ENCODE data around the gene CCNB3. TPM values are rescaled to one million over a fixed set of nuclear protein-coding genes. Genes with fewer than 3 reads are reported as not detected.
A peak's percentile ranks its signal among the peaks of the same experiment; 100 is the strongest.

Gene CCNB3
- total RNA-seq (2013), result 0.12 TPM
- polyA plus RNA-seq (under 1 TPM in 2 of 3 donors, not detected in 1; 0.08 to 0.21 TPM), polyA minus RNA-seq (0.16 TPM in 1 of 2 replicates, not detected in the other), total RNA-seq (0.08 to 1.5 (median 0.43) reads per million in 11 experiments)

- Histone ChIP-seq H3K9me3 (replicated peaks in 1 of 2; ENCODE audit: control insufficient read depth in 1 of 2, insufficient read depth in 1 of 2, low read length in 2 of 2) (no peaks in the 10 kb centered on the region), H3K4me2 (replicated peaks; ENCODE audit: extremely low read depth, low read length, poor library complexity, severe bottlenecking) (peak within 1 kb of the TSS; percentile 50), H3K4me3 (replicated peaks in 1 of 3; ENCODE audit: low read depth in 2 of 3, low read length in 3 of 3) (peak within 1 kb of the TSS; percentile 21 to 65 (median 33)), H3K27me3 (ENCODE audit: control insufficient read depth in 2 of 2, insufficient read depth in 2 of 2, low read length in 2 of 2) (no peaks in the 10 kb centered on the region), H4K20me1 (ENCODE audit: insufficient read depth, low read length) (no peaks in the 10 kb centered on the region), H3K4me1 (ENCODE audit: control insufficient read depth in 1 of 2, insufficient read depth in 2 of 2, low read length in 2 of 2) (peaks cover 5 to 7% of the 10 kb centered on the region in 2 donors), H3K9ac (ENCODE audit: insufficient read depth, low read length, poor library complexity, severe bottlenecking) (peak within 1 kb of the TSS; percentile 8), H3K27ac (ENCODE audit: low read depth in 1 of 2, low read length in 2 of 2) (peak within 1 kb of the TSS; percentile 25 to 58), H3K79me2 (ENCODE audit: insufficient read depth, low read length) (no peaks in the 10 kb centered on the region), H3K36me3 (replicated peaks in 1 of 2; ENCODE audit: control insufficient read depth in 1 of 2, insufficient read depth in 2 of 2, low read length in 2 of 2) (no peaks in the 10 kb centered on the region), H2AFZ (ENCODE audit: insufficient read depth, low read depth, low read length, poor library complexity, severe bottlenecking) (peak within 1 kb of the TSS; percentile 53)
- Mint-ChIP-seq H3K27me3 (ENCODE audit: low read depth in 3 of 3) (peaks cover 0 to 5% (median 1%) of the 10 kb centered on the region in 3 donors), H3K4me3 (peak within 1 kb of the TSS; percentile 76 to 81), H3K9me3 (peaks cover 0 to 5% (median 0%) of the 10 kb centered on the region in 7 donors), H3K27ac (peak within 1 kb of the TSS; percentile 43 to 93 (median 87)), H3K4me1 (peaks cover 7% of the 10 kb centered on the region), H3K36me3 (no peaks in the 10 kb centered on the region)
- WGBS (ENCODE audit: insufficient coverage), result no CpG with 5 or more reads among the region's 19 CpGs
- peak; percentile 56 to 73 (median 65) for DNase-seq
- TF ChIP-seq CTCF (IDR thresholded peaks at IDR 0.05), result peak; percentile 61
- intact Hi-C loops (cut with micrococcal nuclease), result no loop called here
Measured at GRCh38 chrX:50204364-50204899, at the start of gene CCNB3. TSS of gene CCNB3 (plus strand) at chrX:50204765. CDS start at chrX:50285164, 80,399 bp downstream.

DNA sequence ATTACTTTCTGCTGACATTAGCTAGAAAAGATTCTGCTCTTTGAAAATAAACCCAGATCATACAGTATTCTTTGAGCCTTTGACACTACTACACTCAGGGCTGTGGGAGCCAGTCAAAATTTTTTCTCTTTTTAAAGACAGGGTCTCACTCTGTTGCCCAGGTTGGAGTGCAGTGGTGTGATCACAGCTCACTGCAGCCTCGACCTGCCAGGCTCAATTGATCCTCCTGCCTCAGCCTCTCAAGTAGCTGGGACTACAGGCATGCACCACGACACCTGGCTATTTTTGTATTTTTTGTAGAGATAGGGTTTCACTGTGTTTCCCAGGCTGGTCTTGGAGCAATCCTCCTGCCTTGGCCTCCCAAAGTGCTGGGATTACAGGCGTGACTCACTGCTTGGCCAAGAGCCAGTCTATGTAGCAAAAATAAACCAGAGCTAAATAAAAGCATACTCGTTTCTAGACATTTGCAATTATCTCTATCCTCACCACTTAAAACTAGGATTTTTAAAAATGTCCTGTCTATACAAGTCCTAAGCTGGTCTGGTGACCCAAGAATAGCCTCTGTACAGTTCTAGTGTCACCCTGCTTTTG is 46.9 kb upstream of the CCNB3 start:
- Histone ChIP-seq H4K20me1 (ENCODE audit: insufficient read depth, low read length) (no peaks in the 10 kb centered on the region), H3K9me3 (replicated peaks in 1 of 2; ENCODE audit: control insufficient read depth in 1 of 2, insufficient read depth in 1 of 2, low read length in 2 of 2) (no peaks in the 10 kb centered on the region), H2AFZ (ENCODE audit: insufficient read depth, low read depth, low read length, poor library complexity, severe bottlenecking) (no peak overlapping the region), H3K4me2 (replicated peaks; ENCODE audit: extremely low read depth, low read length, poor library complexity, severe bottlenecking) (no peak overlapping the region), H3K27ac (ENCODE audit: low read depth in 1 of 2, low read length in 2 of 2) (no peak overlapping the region), H3K4me1 (ENCODE audit: control insufficient read depth in 1 of 2, insufficient read depth in 2 of 2, low read length in 2 of 2) (no peaks in the 10 kb centered on the region), H3K79me2 (ENCODE audit: insufficient read depth, low read length) (no peaks in the 10 kb centered on the region), H3K9ac (ENCODE audit: insufficient read depth, low read length, poor library complexity, severe bottlenecking) (no peak overlapping the region), H3K27me3 (ENCODE audit: control insufficient read depth in 2 of 2, insufficient read depth in 2 of 2, low read length in 2 of 2) (no peaks in the 10 kb centered on the region), H3K4me3 (replicated peaks in 1 of 3; ENCODE audit: low read depth in 2 of 3, low read length in 3 of 3) (no peak overlapping the region), H3K36me3 (replicated peaks in 1 of 2; ENCODE audit: control insufficient read depth in 1 of 2, insufficient read depth in 2 of 2, low read length in 2 of 2) (no peaks in the 10 kb centered on the region)
- no peak for TF ChIP-seq CTCF (IDR thresholded peaks at IDR 0.05)
- H3K9me3 Mint-ChIP-seq, result peaks cover 2 to 8% (median 5%) of the 10 kb centered on the region in 7 donors
- WGBS (ENCODE audit: insufficient coverage), result 80% methylated on average over 1 of the region's 4 CpGs
- H3K27me3 Mint-ChIP-seq (ENCODE audit: low read depth in 3 of 3), result peaks cover 0 to 3% (median 1%) of the 10 kb centered on the region in 3 donors
- H3K4me3 Mint-ChIP-seq, result no peak overlapping the region
- no peaks in the 10 kb centered on the region for H3K36me3 Mint-ChIP-seq
- no peaks in the 10 kb centered on the region for H3K4me1 Mint-ChIP-seq
- intact Hi-C loops (cut with micrococcal nuclease), result no loop called here
- no peak overlapping the region for H3K27ac Mint-ChIP-seq
- no peak for DNase-seq
